A549 (cell line): ENCODE data around the gene COMMD7. TPM values are rescaled to one million over a fixed set of nuclear protein-coding genes. Genes with fewer than 3 reads are reported as not detected.
A peak's percentile ranks its signal among the peaks of the same experiment; 100 is the strongest.

ENCODE experiments used
- ATAC-seq, 2 experiments: fragments of 200-7000 bp in 1 of 2; fragments of >200 bp in 1 of 2; cut with Nextera tagmentation in 1 of 2; cut with Tn5 transposase in 1 of 2; 3 replicates each; pipeline versions ENCODE4 v1.8.0 to v1.9.1; 2018 to 2020; ENCODE audit warnings: mild to moderate bottlenecking in 1 of 2, moderate library complexity in 1 of 2
- CTCF ChIA-PET: fragments of 300-600 bp; sonication (Branson Sonifier 250); formaldehyde crosslinking; extraction: SDS; loops from one replicate; lab custom pipeline; 2021; ENCODE audit warnings: antibody characterized with exemption, inconsistent platforms; lab: Yijun Ruan, JAX
- POLR2A ChIA-PET: fragments of 350-600 bp; formaldehyde crosslinking; extraction: SDS; loops from one replicate; lab custom pipeline; 2021; ENCODE audit warnings: antibody characterized with exemption, inconsistent platforms; lab: Yijun Ruan, JAX
- DNase-seq, 2 experiments: peaks; one replicate each; pipeline versions ENCODE4 v3.0.0 to v3.0.0-alpha.2; 2011 to 2016; ENCODE audit warnings: low read depth in 1 of 2, low spot score in 1 of 2
- FAIRE-seq: peaks from 2 replicates; lab custom pipeline; 2011; peaks lifted over from hg19 to GRCh38; lab: Jason Lieb, UNC
- H3K27ac ChIP-seq, 2 experiments: fragments of >200 bp; sonication (Bioruptor Twin); formaldehyde crosslinking; 3 replicates each; pipeline ENCODE4 v1.5.1; 2016 to 2017
- H3K4me1 ChIP-seq: fragments of >200 bp; sonication (Bioruptor Twin); formaldehyde crosslinking; 3 replicates; pipeline ENCODE4 v1.6.1; 2016
- H3K4me2 ChIP-seq: fragments of >200 bp; sonication (Bioruptor Twin); formaldehyde crosslinking; 3 replicates; pipeline ENCODE4 v1.6.1; 2016
- H3K4me3 ChIP-seq: fragments of >200 bp; sonication (Bioruptor Twin); formaldehyde crosslinking; 3 replicates; pipeline ENCODE4 v1.5.1; 2016
- H3K9me3 ChIP-seq: fragments of >200 bp; sonication (Bioruptor Twin); formaldehyde crosslinking; 3 replicates; pipeline ENCODE4 v1.6.1; 2016
- ATOH8 ChIP-seq: fragments of 250-450 bp; sonication (Bioruptor Pico); IDR thresholded peaks from 2 replicates; pipeline ENCODE4 v1.5.0; 2020; ENCODE audit warnings: low read depth, mild to moderate bottlenecking, moderate library complexity
- BCL3 ChIP-seq: fragments of >200 bp; sonication (Bioruptor Twin); formaldehyde crosslinking; IDR thresholded peaks from 3 replicates; pipeline ENCODE4 v1.6.1; 2016
- CBX2 ChIP-seq: fragments of 200-600 bp; sonication (generic); IDR thresholded peaks from 2 replicates; pipeline ENCODE4 v1.6.1; 2016; ENCODE audit warnings: low read depth, mild to moderate bottlenecking, borderline replicate concordance
- CHD2 ChIP-seq: fragments of 150-350 bp; IDR thresholded peaks from 2 replicates; pipeline ENCODE4 v1.6.1; 2014; ENCODE audit warnings: low read length; ENCODE audit not compliant: partially characterized antibody
- CHD4 ChIP-seq: fragments of 200-600 bp; sonication (generic); IDR thresholded peaks from 2 replicates; pipeline ENCODE4 v1.6.1; 2016; ENCODE audit warnings: antibody characterized with exemption, mild to moderate bottlenecking, borderline replicate concordance
- CTCF ChIP-seq: fragments of >200 bp; sonication (Bioruptor Twin); formaldehyde crosslinking; IDR thresholded peaks from 3 replicates; pipeline ENCODE4 v1.5.1; 2016
- EHMT2 ChIP-seq: fragments of 200-600 bp; sonication (generic); IDR thresholded peaks from 2 replicates; pipeline ENCODE4 v1.6.1; 2016; ENCODE audit warnings: antibody characterized with exemption, low read depth, mild to moderate bottlenecking, moderate library complexity
- HES2 ChIP-seq: fragments of >200 bp; sonication (Bioruptor Twin); formaldehyde crosslinking; IDR thresholded peaks from 2 replicates; pipeline ENCODE4 v1.6.1; 2016
- HEYL ChIP-seq: fragments of 250-450 bp; sonication (Bioruptor Pico); IDR thresholded peaks from 2 replicates; pipeline ENCODE4 v1.8.0; 2021; ENCODE audit warnings: mild to moderate bottlenecking, moderate library complexity
- HOXA7 ChIP-seq: fragments of 250-450 bp; sonication (Bioruptor Pico); IDR thresholded peaks from 2 replicates; pipeline ENCODE4 v1.5.0; 2020; ENCODE audit warnings: mild to moderate bottlenecking, moderate library complexity
- HOXB5 ChIP-seq: fragments of 250-450 bp; sonication (Bioruptor Pico); IDR thresholded peaks from 2 replicates; pipeline ENCODE4 v1.5.0; 2020; ENCODE audit warnings: mild to moderate bottlenecking, moderate library complexity
- JUN ChIP-seq, 2 experiments: fragments of >200 bp; sonication (Bioruptor Twin); formaldehyde crosslinking; IDR thresholded peaks; 2 replicates in 1 of 2; 3 replicates in 1 of 2; pipeline ENCODE4 v1.6.1; 2016 to 2017
- JUNB ChIP-seq: fragments of >200 bp; sonication (Bioruptor Twin); formaldehyde crosslinking; IDR thresholded peaks from 2 replicates; pipeline ENCODE4 v1.6.1; 2016
- KDM5A ChIP-seq: fragments of 200-600 bp; sonication (generic); IDR thresholded peaks from 2 replicates; pipeline ENCODE4 v1.6.1; 2016; ENCODE audit warnings: antibody characterized with exemption, mild to moderate bottlenecking
- MAX ChIP-seq: IDR thresholded peaks from 2 replicates; pipeline ENCODE4 v1.6.1; 2012
- NPAS2 ChIP-seq: fragments of 250-450 bp; sonication (Bioruptor Pico); IDR thresholded peaks from 2 replicates; pipeline ENCODE4 v1.8.0; 2022; ENCODE audit warnings: mild to moderate bottlenecking, moderate library complexity, borderline replicate concordance
- PHF8 ChIP-seq: fragments of 200-600 bp; sonication (generic); IDR thresholded peaks from 2 replicates; pipeline ENCODE4 v1.6.1; 2016; ENCODE audit warnings: low read depth, mild to moderate bottlenecking, antibody characterized with exemption, moderate library complexity, borderline replicate concordance
- POLR2A ChIP-seq: IDR thresholded peaks from 2 replicates; pipeline ENCODE4 v1.6.1; 2012; ENCODE audit warnings: mild to moderate bottlenecking, low read length
- POLR2AphosphoS2 ChIP-seq: conservative IDR thresholded peaks from 2 replicates; pipeline ENCODE4 v1.6.1; 2012; ENCODE audit warnings: low read length, improper control_type of control experiment, inconsistent platforms
- RAD21 ChIP-seq, 2 experiments: fragments of >200 bp in 1 of 2; sonication (Bioruptor Twin) in 1 of 2; formaldehyde crosslinking in 1 of 2; IDR thresholded peaks in 1 of 2; conservative IDR thresholded peaks in 1 of 2; 2 replicates in 1 of 2; 3 replicates in 1 of 2; pipeline ENCODE4 v1.6.1; 2012 to 2018; ENCODE audit warnings: inconsistent platforms in 1 of 2
- RFX5 ChIP-seq: fragments of 450-650 bp; IDR thresholded peaks from 2 replicates; pipeline ENCODE4 v1.7.1; 2014; ENCODE audit warnings: antibody characterized with exemption, mild to moderate bottlenecking, moderate library complexity
- SMC3 ChIP-seq: fragments of >200 bp; sonication (Bioruptor Twin); formaldehyde crosslinking; IDR thresholded peaks from 3 replicates; pipeline ENCODE4 v1.6.1; 2018; ENCODE audit warnings: inconsistent platforms
- TFCP2L1 ChIP-seq: fragments of 250-450 bp; sonication (Bioruptor Pico); IDR thresholded peaks from 2 replicates; pipeline ENCODE4 v1.5.0; 2021; ENCODE audit warnings: mild to moderate bottlenecking
- USF2 ChIP-seq: fragments of 450-650 bp; IDR thresholded peaks from 2 replicates; pipeline ENCODE4 v1.6.1; 2014; ENCODE audit warnings: antibody characterized with exemption
- ZFP36 ChIP-seq: fragments of 450-650 bp; IDR thresholded peaks from 2 replicates; pipeline ENCODE4 v1.6.1; 2014; ENCODE audit warnings: borderline replicate concordance; ENCODE audit not compliant: partially characterized antibody
- ZSCAN20 ChIP-seq: fragments of 250-450 bp; sonication (Bioruptor Pico); IDR thresholded peaks from 2 replicates; pipeline ENCODE4 v1.8.0; 2022; ENCODE audit warnings: mild to moderate bottlenecking, moderate library complexity
- WGBS: methylation state at CpG from one replicate; pipeline ENCODE4 v1.1.6; 2017; ENCODE audit errors: missing lambda C conversion rate; 5-methylcytosine and 5-hydroxymethylcytosine counted together
- polyA minus RNA-seq: library from RNA; depleted of rRNA, polyadenylated mRNA; stranded (reverse); fragments of >200 nt; gene quantifications from 2 replicates; pipeline ENCODE4 v1.2.3, GENCODE V29; 2011; rRNA and poly(A)+ RNA removed
- polyA plus RNA-seq, 4 experiments: library from polyadenylated mRNA; depleted of rRNA in 3 of 4; stranded (reverse); fragments of >200 nt; fragmentation: RNase III in 1 of 4; extraction: RNeasy Plus Mini Kit Qiagen cat#74134 plus additional on column Dnase treatment in 1 of 4; gene quantifications; 2 replicates in 3 of 4; 3 replicates in 1 of 4; pipeline ENCODE4 v1.2.3, GENCODE V29; 2011 to 2017

The COMMD7 gene
- 74.1 and 86.3 TPM in 2 replicates for polyA plus RNA-seq (2011; rRNA removed)
- polyA plus RNA-seq (2012; cell fraction: cytosol; rRNA removed) = 41.4 and 51.8 TPM in 2 replicates
- polyA plus RNA-seq (2012; cell fraction: nucleus; rRNA removed) = 22.3 and 28.8 TPM in 2 replicates
- 50.6 to 55.7 TPM (median 53.3 TPM) in 3 replicates for polyA plus RNA-seq (2017; fragmentation: RNase III; extraction: RNeasy Plus Mini Kit Qiagen cat#74134 plus additional on column Dnase treatment)
- polyA minus RNA-seq = 22.5 and 28.8 TPM in 2 replicates

GRCh38 chr20:32743237-32744112 is at the start of gene COMMD7:
Gene COMMD7, minus strand, starts transcription at chr20:32743467. Its CDS starts 76 bp downstream, at chr20:32743391.
- whole genome bisulfite sequencing = 3% methylated on average over 39 of the region's 64 CpGs
- Histone ChIP-seq H3K4me2 (peak within 1 kb of the TSS; percentile 94), H3K27ac (peak within 1 kb of the TSS; percentile 88 to 97), H3K4me3 (peak within 1 kb of the TSS; percentile 64), H3K4me1 (peaks cover 38% of the 10 kb centered on the region), H3K9me3 (no peaks in the 10 kb centered on the region)
- ChIA-PET POLR2A (interaction anchor here (0.6 to 1.6 kb wide), 5 partner anchors 19 to 75 kb away, joined by 3 to 8 read pairs (median 4); partner anchors contain the start of gene DNMT3B), CTCF (interaction anchor here (0.5 to 3.0 kb wide), 8 partner anchors 12 to 264 kb away, joined by 3 to 21 read pairs (median 4); partner anchors contain the start of genes C20orf203 and DNMT3B)
- DNase-seq (peak in 1 of 2 experiments; percentile 69), ATAC-seq (peak; percentile 62 to 80), FAIRE-seq (no peak)
- TF ChIP-seq BCL3 (0 out of 3 replicates have a peak, but pooled peaks have one; percentile 47), USF2 (0 out of 2 replicates have a peak, but pooled peaks have one; percentile 7), RAD21 (conservative IDR thresholded peaks at IDR 0.05 in 1 of 2, IDR thresholded peaks at IDR 0.05 in 1 of 2) (0 out of 5 replicates have a peak, but pooled peaks of 1 of the 2 experiments have one; percentile 11), MAX (0 out of 2 replicates have a peak, but pooled peaks have one; percentile 19), KDM5A (no peak), SMC3 (no peak), POLR2AphosphoS2 (no peak), POLR2A (peak; percentile 33), RFX5 (peak; percentile 88), JUN (IDR thresholded peaks at IDR 0.05) (peak in 1 of 2 experiments; percentile 44; a peak in 1 of 5 replicates), PHF8 (peak; percentile 47)

GRCh38 chr20:32792731-32793458 is 49.6 kb upstream of the COMMD7 start:
- Histone ChIP-seq H3K27ac (no peak overlapping the region), H3K4me3 (no peak overlapping the region), H3K4me2 (no peak overlapping the region), H3K4me1 (no peaks in the 10 kb centered on the region), H3K9me3 (no peaks in the 10 kb centered on the region)
- ChIA-PET CTCF (interaction anchor here (0.7 to 6.5 kb wide), 7 partner anchors 11 to 661 kb away, joined by 3 to 82 read pairs (median 3); partner anchors contain the start of gene C20orf203), POLR2A (no interaction called here)
- 87% methylated on average over 13 of the region's 13 CpGs for WGBS
- no peak for TF ChIP-seq EHMT2
- TF ChIP-seq CTCF = no peak
- TF ChIP-seq HOXB5 = no peak
- no peak for TF ChIP-seq RAD21 (conservative IDR thresholded peaks at IDR 0.05 in 1 of 2, IDR thresholded peaks at IDR 0.05 in 1 of 2)
- no peak for TF ChIP-seq CHD2
- TF ChIP-seq POLR2AphosphoS2 = no peak
- no peak for TF ChIP-seq NPAS2
- TF ChIP-seq PHF8 = no peak
- no peak for TF ChIP-seq JUNB
- no peak for TF ChIP-seq KDM5A
- no peak for TF ChIP-seq HEYL (CRISPR knock-in tag)
- no peak for TF ChIP-seq HES2
- TF ChIP-seq TFCP2L1 (CRISPR knock-in tag) = no peak
- no peak for TF ChIP-seq HOXA7 (CRISPR knock-in tag)
- no peak for TF ChIP-seq ZFP36
- TF ChIP-seq CBX2 = no peak
- no peak for TF ChIP-seq ATOH8 (CRISPR knock-in tag)
- no peak for TF ChIP-seq CHD4
- TF ChIP-seq ZSCAN20 = no peak
- FAIRE-seq (no peak), DNase-seq (no peak), ATAC-seq (no peak)
